ENCODE data around the gene AOX1. TPM values are rescaled to one million over a fixed set of nuclear protein-coding genes. Genes with fewer than 3 reads are reported as not detected.
"Not testable (repeated sequence)": the region's sequence is repeated elsewhere in the genome, so short reads cannot be mapped to it uniquely, and the experiment has no call there.

The AOX1 gene
- polyA plus RNA-seq, 2 donors = 1.9 to 2.8 TPM

- no peak overlapping the region for H3K4me3 ChIP-seq (ENCODE audit: low read depth in 1 of 2, low read length in 2 of 2)
- no peaks in the 10 kb centered on the region for H3K27me3 ChIP-seq (ENCODE audit: control insufficient read depth in 1 of 2, insufficient read depth in 2 of 2, low read length in 2 of 2)
- H3K4me1 ChIP-seq (ENCODE audit: control insufficient read depth in 2 of 2, insufficient read depth in 2 of 2, low read length in 1 of 2) = no peaks in the 10 kb centered on the region
- H3K27ac ChIP-seq (ENCODE audit: low read depth in 2 of 2, low read length in 1 of 2) = no peak overlapping the region
- 57 to 60% methylated on average over 4 of the region's 4 CpGs for WGBS, 2 donors
- H3K36me3 ChIP-seq (ENCODE audit: control insufficient read depth in 2 of 2, insufficient read depth in 2 of 2, low read length in 1 of 2) = no peaks in the 10 kb centered on the region
- no peaks in the 10 kb centered on the region for H3K9me3 ChIP-seq (ENCODE audit: control insufficient read depth in 2 of 2, insufficient read depth in 1 of 2, low read depth in 1 of 2, low read length in 1 of 2)
Observed at GRCh38 chr2:200670313-200670712, 84.5 kb downstream of the AOX1 start.

- Histone ChIP-seq H3K27ac (ENCODE audit: low read depth in 2 of 2, low read length in 1 of 2) (no peak overlapping the region), H3K4me1 (ENCODE audit: control insufficient read depth in 2 of 2, insufficient read depth in 2 of 2, low read length in 1 of 2) (no peaks in the 10 kb centered on the region), H3K36me3 (ENCODE audit: control insufficient read depth in 2 of 2, insufficient read depth in 2 of 2, low read length in 1 of 2) (no peaks in the 10 kb centered on the region), H3K27me3 (ENCODE audit: control insufficient read depth in 1 of 2, insufficient read depth in 2 of 2, low read length in 2 of 2) (no peaks in the 10 kb centered on the region), H3K9me3 (ENCODE audit: control insufficient read depth in 2 of 2, insufficient read depth in 1 of 2, low read depth in 1 of 2, low read length in 1 of 2) (no peaks in the 10 kb centered on the region), H3K4me3 (ENCODE audit: low read depth in 1 of 2, low read length in 2 of 2) (no peak overlapping the region)
- WGBS, 2 donors = 44 to 76% methylated on average over 1 of the region's 1 CpG
Observed at GRCh38 chr2:200670751-200671150, 84.9 kb downstream of the AOX1 start.

- Histone ChIP-seq H3K27me3 (ENCODE audit: control insufficient read depth in 1 of 2, insufficient read depth in 2 of 2, low read length in 2 of 2) (no peaks in the 10 kb centered on the region), H3K9me3 (ENCODE audit: control insufficient read depth in 2 of 2, insufficient read depth in 1 of 2, low read depth in 1 of 2, low read length in 1 of 2) (no peaks in the 10 kb centered on the region), H3K4me1 (ENCODE audit: control insufficient read depth in 2 of 2, insufficient read depth in 2 of 2, low read length in 1 of 2) (no peaks in the 10 kb centered on the region), H3K27ac (ENCODE audit: low read depth in 2 of 2, low read length in 1 of 2) (no peak overlapping the region), H3K4me3 (ENCODE audit: low read depth in 1 of 2, low read length in 2 of 2) (no peak overlapping the region), H3K36me3 (ENCODE audit: control insufficient read depth in 2 of 2, insufficient read depth in 2 of 2, low read length in 1 of 2) (no peaks in the 10 kb centered on the region)
- WGBS, 2 donors = 63 to 66% methylated on average over 5 of the region's 5 CpGs
Observed at GRCh38 chr2:200673191-200673590, 87.4 kb downstream of the AOX1 start.

GRCh38 chr2:200674837-200675236, 89.0 kb downstream of the AOX1 start:
- no peak overlapping the region for H3K4me3 ChIP-seq (ENCODE audit: low read depth in 1 of 2, low read length in 2 of 2)
- H3K36me3 ChIP-seq (ENCODE audit: control insufficient read depth in 2 of 2, insufficient read depth in 2 of 2, low read length in 1 of 2) = no peaks in the 10 kb centered on the region
- H3K27ac ChIP-seq (ENCODE audit: low read depth in 2 of 2, low read length in 1 of 2) = no peak overlapping the region
- 72 to 83% methylated on average over 7 of the region's 7 CpGs for WGBS, 2 donors
- no peaks in the 10 kb centered on the region for H3K4me1 ChIP-seq (ENCODE audit: control insufficient read depth in 2 of 2, insufficient read depth in 2 of 2, low read length in 1 of 2)
- no peaks in the 10 kb centered on the region for H3K27me3 ChIP-seq (ENCODE audit: control insufficient read depth in 1 of 2, insufficient read depth in 2 of 2, low read length in 2 of 2)
- H3K9me3 ChIP-seq (ENCODE audit: control insufficient read depth in 2 of 2, insufficient read depth in 1 of 2, low read depth in 1 of 2, low read length in 1 of 2) = no peaks in the 10 kb centered on the region

GRCh38 chr2:200677171-200677570, 91.4 kb downstream of the AOX1 start:
- no peaks in the 10 kb centered on the region for H3K4me1 ChIP-seq (ENCODE audit: control insufficient read depth in 2 of 2, insufficient read depth in 2 of 2, low read length in 1 of 2)
- H3K4me3 ChIP-seq (ENCODE audit: low read depth in 1 of 2, low read length in 2 of 2) = no peak overlapping the region
- H3K27me3 ChIP-seq (ENCODE audit: control insufficient read depth in 1 of 2, insufficient read depth in 2 of 2, low read length in 2 of 2) = no peaks in the 10 kb centered on the region
- H3K36me3 ChIP-seq (ENCODE audit: control insufficient read depth in 2 of 2, insufficient read depth in 2 of 2, low read length in 1 of 2) = no peaks in the 10 kb centered on the region
- WGBS, 2 donors = 72 to 81% methylated on average over 2 of the region's 2 CpGs
- no peaks in the 10 kb centered on the region for H3K9me3 ChIP-seq (ENCODE audit: control insufficient read depth in 2 of 2, insufficient read depth in 1 of 2, low read depth in 1 of 2, low read length in 1 of 2)
- H3K27ac ChIP-seq (ENCODE audit: low read depth in 2 of 2, low read length in 1 of 2) = no peak overlapping the region

- Histone ChIP-seq H3K36me3 (ENCODE audit: control insufficient read depth in 2 of 2, insufficient read depth in 2 of 2, low read length in 1 of 2) (no peaks in the 10 kb centered on the region), H3K4me1 (ENCODE audit: control insufficient read depth in 2 of 2, insufficient read depth in 2 of 2, low read length in 1 of 2) (no peaks in the 10 kb centered on the region), H3K4me3 (ENCODE audit: low read depth in 1 of 2, low read length in 2 of 2) (no peak overlapping the region), H3K27me3 (ENCODE audit: control insufficient read depth in 1 of 2, insufficient read depth in 2 of 2, low read length in 2 of 2) (no peaks in the 10 kb centered on the region), H3K9me3 (ENCODE audit: control insufficient read depth in 2 of 2, insufficient read depth in 1 of 2, low read depth in 1 of 2, low read length in 1 of 2) (no peaks in the 10 kb centered on the region), H3K27ac (ENCODE audit: low read depth in 2 of 2, low read length in 1 of 2) (no peak overlapping the region)
- 44 to 52% methylated on average over 11 of the region's 11 CpGs for WGBS, 2 donors
Observed at GRCh38 chr2:200677721-200678532, 92.1 kb downstream of the AOX1 start.

GRCh38 chr2:200679127-200679526, 93.3 kb downstream of the AOX1 start:
- H3K4me1 ChIP-seq (ENCODE audit: control insufficient read depth in 2 of 2, insufficient read depth in 2 of 2, low read length in 1 of 2) = no peaks in the 10 kb centered on the region
- no peaks in the 10 kb centered on the region for H3K27me3 ChIP-seq (ENCODE audit: control insufficient read depth in 1 of 2, insufficient read depth in 2 of 2, low read length in 2 of 2)
- no peak overlapping the region for H3K27ac ChIP-seq (ENCODE audit: low read depth in 2 of 2, low read length in 1 of 2)
- no peak overlapping the region for H3K4me3 ChIP-seq (ENCODE audit: low read depth in 1 of 2, low read length in 2 of 2)
- no peaks in the 10 kb centered on the region for H3K36me3 ChIP-seq (ENCODE audit: control insufficient read depth in 2 of 2, insufficient read depth in 2 of 2, low read length in 1 of 2)
- 73 to 82% methylated on average over 5 of the region's 5 CpGs for WGBS, 2 donors
- H3K9me3 ChIP-seq (ENCODE audit: control insufficient read depth in 2 of 2, insufficient read depth in 1 of 2, low read depth in 1 of 2, low read length in 1 of 2) = no peaks in the 10 kb centered on the region

- H3K27me3 ChIP-seq (ENCODE audit: control insufficient read depth in 1 of 2, insufficient read depth in 2 of 2, low read length in 2 of 2) = no peaks in the 10 kb centered on the region
- H3K27ac ChIP-seq (ENCODE audit: low read depth in 2 of 2, low read length in 1 of 2) = no peak overlapping the region
- H3K36me3 ChIP-seq (ENCODE audit: control insufficient read depth in 2 of 2, insufficient read depth in 2 of 2, low read length in 1 of 2) = no peaks in the 10 kb centered on the region
- H3K4me3 ChIP-seq (ENCODE audit: low read depth in 1 of 2, low read length in 2 of 2) = no peak overlapping the region
- no peaks in the 10 kb centered on the region for H3K9me3 ChIP-seq (ENCODE audit: control insufficient read depth in 2 of 2, insufficient read depth in 1 of 2, low read depth in 1 of 2, low read length in 1 of 2)
- H3K4me1 ChIP-seq (ENCODE audit: control insufficient read depth in 2 of 2, insufficient read depth in 2 of 2, low read length in 1 of 2) = no peaks in the 10 kb centered on the region
- WGBS, 2 donors = 67 to 87% methylated on average over 5 of the region's 5 CpGs
Observed at GRCh38 chr2:200679535-200679934, 93.7 kb downstream of the AOX1 start.

GRCh38 chr2:200681697-200682096, 95.9 kb downstream of the AOX1 start:
- H3K36me3 ChIP-seq (ENCODE audit: control insufficient read depth in 2 of 2, insufficient read depth in 2 of 2, low read length in 1 of 2) = no peaks in the 10 kb centered on the region
- H3K9me3 ChIP-seq (ENCODE audit: control insufficient read depth in 2 of 2, insufficient read depth in 1 of 2, low read depth in 1 of 2, low read length in 1 of 2) = no peaks in the 10 kb centered on the region
- WGBS, 2 donors = 44 to 52% methylated on average over 2 of the region's 2 CpGs
- H3K27me3 ChIP-seq (ENCODE audit: control insufficient read depth in 1 of 2, insufficient read depth in 2 of 2, low read length in 2 of 2) = no peaks in the 10 kb centered on the region
- no peak overlapping the region for H3K27ac ChIP-seq (ENCODE audit: low read depth in 2 of 2, low read length in 1 of 2)
- H3K4me3 ChIP-seq (ENCODE audit: low read depth in 1 of 2, low read length in 2 of 2) = no peak overlapping the region
- no peaks in the 10 kb centered on the region for H3K4me1 ChIP-seq (ENCODE audit: control insufficient read depth in 2 of 2, insufficient read depth in 2 of 2, low read length in 1 of 2)

- H3K27ac ChIP-seq (ENCODE audit: low read depth in 2 of 2, low read length in 1 of 2); H3K36me3 ChIP-seq (ENCODE audit: control insufficient read depth in 2 of 2, insufficient read depth in 2 of 2, low read length in 1 of 2); H3K4me3 ChIP-seq (ENCODE audit: low read depth in 1 of 2, low read length in 2 of 2); H3K9me3 ChIP-seq (ENCODE audit: control insufficient read depth in 2 of 2, insufficient read depth in 1 of 2, low read depth in 1 of 2, low read length in 1 of 2); H3K4me1 ChIP-seq (ENCODE audit: control insufficient read depth in 2 of 2, insufficient read depth in 2 of 2, low read length in 1 of 2); H3K27me3 ChIP-seq (ENCODE audit: control insufficient read depth in 1 of 2, insufficient read depth in 2 of 2, low read length in 2 of 2): not testable (repeated sequence)
- WGBS, 2 donors = 77 to 92% methylated on average over 2 to 3 of the region's 5 CpGs
Observed at GRCh38 chr2:200682407-200682806, 96.6 kb downstream of the AOX1 start.

Data from esophagus (tissue), 2 donors.